Glutamatergic neuron (in vitro differentiated cells): ENCODE data around the gene CAPN8. TPM values are rescaled to one million over a fixed set of nuclear protein-coding genes. Genes with fewer than 3 reads are reported as not detected.

Experiments used
- DNase-seq: peaks from one replicate; pipeline ENCODE4 v3.0.0; 2022
- H3K27ac Mint-ChIP-seq: one replicate; pipeline ENCODE4 v1.8.0; 2020; ENCODE audit warnings: mild to moderate bottlenecking, mixed read lengths, inconsistent platforms; ENCODE audit not compliant: unreplicated experiment
- H3K27me3 Mint-ChIP-seq: one replicate; pipeline ENCODE4 v1.8.0; 2020; ENCODE audit warnings: mild to moderate bottlenecking, moderate library complexity, mixed read lengths, inconsistent platforms; ENCODE audit not compliant: unreplicated experiment
- H3K36me3 Mint-ChIP-seq: one replicate; pipeline ENCODE4 v1.8.0; 2020; ENCODE audit warnings: mild to moderate bottlenecking, mixed read lengths, inconsistent platforms; ENCODE audit not compliant: unreplicated experiment
- H3K4me1 Mint-ChIP-seq: one replicate; pipeline ENCODE4 v1.8.0; 2020; ENCODE audit warnings: mild to moderate bottlenecking, low read depth, mixed read lengths, inconsistent platforms; ENCODE audit not compliant: unreplicated experiment
- H3K4me3 Mint-ChIP-seq: one replicate; pipeline ENCODE4 v1.8.0; 2020; ENCODE audit warnings: mild to moderate bottlenecking, mixed read lengths, inconsistent platforms; ENCODE audit not compliant: unreplicated experiment
- H3K9me3 Mint-ChIP-seq: one replicate; pipeline ENCODE4 v1.8.0; 2020; ENCODE audit warnings: mild to moderate bottlenecking, moderate library complexity, mixed read lengths, inconsistent platforms; ENCODE audit not compliant: unreplicated experiment
- CTCF ChIP-seq: fragments of 200-600 bp; sonication (generic); IDR thresholded peaks from one replicate; pipeline ENCODE4 v1.5.0; 2021; ENCODE audit not compliant: partially characterized antibody, unreplicated experiment
- total RNA-seq: library from RNA; stranded (reverse); fragmentation: NEBNext Ultra II Directional; extraction: Animal tissue kit (Norgen Biotek cat#: 25700); gene quantifications from one replicate; pipeline ENCODE4 v1.2.1, GENCODE V29; 2021; ENCODE audit not compliant: unreplicated experiment

The CAPN8 gene
- total RNA-seq, 1 donor from 2014 or later: not detected

- Mint-ChIP-seq H3K27me3 (no peaks in the 10 kb centered on the region), H3K9me3 (peaks cover 7% of the 10 kb centered on the region), H3K36me3 (no peaks in the 10 kb centered on the region), H3K4me3 (no peak overlapping the region), H3K4me1 (peaks cover 2% of the 10 kb centered on the region), H3K27ac (no peak overlapping the region)
- no peak for TF ChIP-seq CTCF
- DNase-seq: no peak
Observed at GRCh38 chr1:223496883-223497282, 168.6 kb downstream of the CAPN8 start.

GRCh38 chr1:223494926-223495645, 170.4 kb downstream of the CAPN8 start:
- Mint-ChIP-seq H3K4me3 (no peak overlapping the region), H3K9me3 (peaks cover 10% of the 10 kb centered on the region), H3K27ac (no peak overlapping the region), H3K36me3 (no peaks in the 10 kb centered on the region), H3K27me3 (no peaks in the 10 kb centered on the region), H3K4me1 (peaks cover 2% of the 10 kb centered on the region)
- TF ChIP-seq CTCF: no peak
- no peak for DNase-seq

GRCh38 chr1:223492044-223492443, 173.5 kb downstream of the CAPN8 start:
- Mint-ChIP-seq H3K4me3 (no peak overlapping the region), H3K36me3 (no peaks in the 10 kb centered on the region), H3K27ac (no peak overlapping the region), H3K9me3 (peaks cover 7% of the 10 kb centered on the region), H3K4me1 (peaks cover 6% of the 10 kb centered on the region), H3K27me3 (no peaks in the 10 kb centered on the region)
- TF ChIP-seq CTCF: no peak
- DNase-seq: no peak

Other genes with a start within 250 kb of the CAPN8 start
- gene CAPN2, start 46.8 kb upstream of the CAPN8 start, total RNA-seq: 25.6 TPM
- gene TP53BP2, start 180.2 kb upstream of the CAPN8 start, total RNA-seq: 50.7 TPM